ENCODE results near the gene ERFL. TPM values are rescaled to one million over a fixed set of nuclear protein-coding genes. Genes with fewer than 3 reads are reported as not detected.

The ERFL gene
- total RNA-seq, 1 experiment from 2014 or later = 0.79 TPM

GRCh38 chr19:41910992-41911888 lies 17.0 kb downstream of the ERFL start (continued):
- TF ChIP-seq FOSL1 (IDR thresholded peaks at IDR 0.05; ENCODE audit: low read depth) (no peak), EZH2 (IDR thresholded peaks at IDR 0.05) (no peak), MAX (IDR thresholded peaks at IDR 0.05) (no peak), JUND (IDR thresholded peaks at IDR 0.05) (no peak), SP1 (IDR thresholded peaks at IDR 0.05; ENCODE audit: low read depth) (no peak), EZH2phosphoT487 (IDR thresholded peaks at IDR 0.05; ENCODE audit: borderline replicate concordance) (no peak), ZNF274 (IDR thresholded peaks at IDR 0.05; ENCODE audit: low read depth, low read length) (no peak), ZFX (IDR thresholded peaks at IDR 0.05) (no peak), CBX3 (IDR thresholded peaks at IDR 0.05; ENCODE audit: low read depth) (no peak), TCF7L2 (IDR thresholded peaks at IDR 0.05; ENCODE audit: borderline replicate concordance, extremely low read depth, insufficient read depth, insufficient read length) (no peak), EGR1 (IDR thresholded peaks at IDR 0.05; ENCODE audit: low read depth) (no peak)

GRCh38 chr19:41910240-41910991 lies 17.8 kb downstream of the ERFL start:
- Histone ChIP-seq H3K4me2 (ENCODE audit: low read length) (no peak overlapping the region), H3K36me3 (ENCODE audit: control insufficient read depth in 1 of 2, insufficient read depth in 2 of 2, low read length in 2 of 2) (peaks cover 4% of the 10 kb centered on the region in 2 experiments; a peak in 3 of 4 replicates), H4K20me1 (ENCODE audit: insufficient read depth) (no peaks in the 10 kb centered on the region), H3K79me2 (ENCODE audit: insufficient read depth, low read length) (no peaks in the 10 kb centered on the region), H3K9ac (ENCODE audit: low read length) (no peak overlapping the region), H3K4me3 (replicated peaks in 1 of 2; ENCODE audit: low read depth in 1 of 2, low read length in 2 of 2) (no peak overlapping the region), H3K27me3 (ENCODE audit: insufficient read depth, low read length) (no peaks in the 10 kb centered on the region; the same call in 1 of the 2 replicates), H3K27ac (ENCODE audit: low read depth, low read length) (no peak overlapping the region), H3K9me3 (ENCODE audit: control insufficient read depth in 1 of 2, insufficient read depth in 1 of 2, low read depth in 1 of 2, low read length in 2 of 2) (no peaks in the 10 kb centered on the region), H3K9me2 (ENCODE audit: insufficient read depth) (no peaks in the 10 kb centered on the region), H2AFZ (ENCODE audit: low read depth, low read length, poor library complexity, severe bottlenecking) (no peak overlapping the region), H3K4me1 (ENCODE audit: control insufficient read depth in 1 of 2, insufficient read depth in 2 of 2, low read length in 2 of 2) (no peaks in the 10 kb centered on the region)
- POLR2A ChIA-PET = no interaction called here
- intact Hi-C loops (cut with micrococcal nuclease) = no loop called here
- CTCF ChIA-PET = no interaction called here
- RAD21 ChIA-PET (ENCODE audit: low non-redundant PET in 1 of 2, low total read pairs in 2 of 2, uncharacterized antibody in 2 of 2, unreplicated experiment in 2 of 2) = no interaction called here
- TF ChIP-seq SIN3A (IDR thresholded peaks at IDR 0.05; ENCODE audit: low read depth) (no peak), REST (IDR thresholded peaks at IDR 0.05; ENCODE audit: low read depth) (no peak), ZBTB33 (IDR thresholded peaks at IDR 0.05; ENCODE audit: extremely low read depth, insufficient replicate concordance, low read length) (no peak), ZFX (IDR thresholded peaks at IDR 0.05) (no peak), POLR2A (IDR thresholded peaks at IDR 0.05; ENCODE audit: borderline replicate concordance, extremely low read depth, insufficient read depth, insufficient read length) (no peak), EZH2 (IDR thresholded peaks at IDR 0.05) (no peak)
- DNase-seq (ENCODE audit: low read depth, low spot score) (no peak), ATAC-seq (no peak; the same call in 1 of the 2 replicates)
- no TSS peak for BruUV-seq (replicated peaks)

All from HCT116 (cell line).